Raji (cell line): Measurements from ENCODE around the gene TBCA.

ENCODE experiments used
- POLR2A ChIP-seq: IDR thresholded peaks from 2 replicates; pipeline ENCODE4 v1.6.1; 2011; ENCODE audit warnings: low read depth, low read length, control low read depth; ENCODE audit not compliant: insufficient read depth

The TBCA gene, protein sequence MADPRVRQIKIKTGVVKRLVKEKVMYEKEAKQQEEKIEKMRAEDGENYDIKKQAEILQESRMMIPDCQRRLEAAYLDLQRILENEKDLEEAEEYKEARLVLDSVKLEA

DNA sequence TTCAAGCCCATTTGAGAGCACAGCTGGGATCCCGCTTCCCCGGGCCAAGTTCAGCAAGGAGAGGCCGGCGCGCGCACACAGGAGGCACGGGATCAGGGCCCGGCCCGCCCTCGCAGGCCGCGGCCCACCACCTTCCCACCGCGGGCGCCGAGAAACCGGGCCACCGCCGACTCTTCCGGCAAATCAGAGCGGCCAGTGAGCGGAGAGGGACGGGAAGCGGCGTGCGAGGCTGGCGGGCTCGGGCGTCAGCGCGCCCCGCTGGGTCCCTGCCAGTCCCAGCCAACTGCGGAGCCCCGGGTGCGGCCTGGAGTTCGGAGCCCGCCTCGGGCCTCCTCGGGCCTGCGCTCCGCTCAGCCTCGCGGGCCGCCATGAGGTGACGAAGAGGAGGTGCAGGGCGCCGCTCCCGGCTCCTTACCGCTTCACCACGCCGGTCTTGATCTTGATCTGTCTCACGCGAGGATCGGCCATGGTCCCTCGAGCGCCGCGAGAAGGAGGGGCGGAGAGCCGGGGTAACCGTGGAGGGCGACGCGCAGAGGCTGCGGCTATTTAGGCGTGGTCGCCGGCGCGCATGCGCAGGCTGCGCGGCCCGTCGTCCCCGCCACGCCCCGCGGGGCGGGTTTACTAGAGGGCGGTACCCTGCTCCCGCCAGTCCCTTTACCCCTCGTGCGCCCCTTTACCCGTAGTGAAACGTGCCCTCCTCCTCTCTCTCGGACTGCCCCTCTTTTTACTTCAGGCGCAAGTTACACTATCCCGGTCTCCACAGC, at the start of gene TBCA:
Gene TBCA, minus strand, starts transcription at position 550 of the 764 bp plus-strand sequence. Its CDS starts 82 bp downstream, at position 468.
- peak; percentile 91 for TF ChIP-seq POLR2A

GRCh38 chr5:77824981-77825380, 48.8 kb upstream of the TBCA start:
- no peak for TF ChIP-seq POLR2A

DNA sequence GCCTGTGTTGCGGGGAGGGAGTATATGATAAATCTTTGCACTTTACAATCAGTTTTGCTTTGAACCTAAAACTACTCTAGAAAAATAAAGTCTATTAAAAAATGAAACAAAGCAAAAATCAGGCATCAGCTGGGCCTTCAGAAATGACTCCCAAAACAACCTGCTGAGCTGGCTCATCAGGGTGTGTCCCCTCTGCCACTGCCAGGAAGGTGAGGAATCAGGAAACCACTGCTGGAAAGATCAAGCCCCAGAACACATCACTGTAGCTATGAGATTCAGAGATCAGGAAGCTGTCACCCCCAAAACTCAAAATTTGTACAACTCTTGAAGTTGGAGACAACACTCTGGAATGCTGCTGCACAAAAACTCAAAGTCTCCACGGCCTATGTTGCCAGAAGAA, 40.5 kb upstream of the TBCA start:
- no peak for TF ChIP-seq POLR2A

- TF ChIP-seq POLR2A, result no peak
These were observed 36.9 kb upstream of the TBCA start for GRCh38 chr5:77812926-77813589.

- TF ChIP-seq POLR2A, result no peak
These were observed 30.2 kb upstream of the TBCA start for GRCh38 chr5:77806213-77806843.

GRCh38 chr5:77798456-77798855, 22.3 kb upstream of the TBCA start:
- no peak for TF ChIP-seq POLR2A

- no peak for TF ChIP-seq POLR2A
These were observed 21.0 kb upstream of the TBCA start for GRCh38 chr5:77797136-77797535.

- TF ChIP-seq POLR2A, result no peak
These were observed 19.7 kb upstream of the TBCA start for GRCh38 chr5:77795846-77796245.

DNA sequence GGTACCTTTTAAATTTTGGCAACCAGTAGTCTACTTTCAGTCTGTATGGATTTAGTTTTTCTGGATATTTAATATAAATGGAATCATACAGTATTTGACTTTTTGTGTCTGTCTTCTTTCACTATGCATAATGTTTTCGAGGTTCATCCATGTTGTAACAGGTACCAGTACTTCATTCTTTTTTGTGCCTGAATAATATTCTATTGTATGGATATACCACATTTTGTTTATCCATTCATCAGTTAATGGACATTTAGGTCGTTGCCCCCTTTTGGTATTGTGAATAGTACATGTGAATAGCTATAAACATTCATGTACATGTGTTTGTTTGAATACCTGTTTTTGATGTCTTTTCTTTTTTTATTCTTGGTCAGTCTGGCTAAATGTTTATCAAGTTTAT, 19.1 kb upstream of the TBCA start:
- no peak for TF ChIP-seq POLR2A

DNA sequence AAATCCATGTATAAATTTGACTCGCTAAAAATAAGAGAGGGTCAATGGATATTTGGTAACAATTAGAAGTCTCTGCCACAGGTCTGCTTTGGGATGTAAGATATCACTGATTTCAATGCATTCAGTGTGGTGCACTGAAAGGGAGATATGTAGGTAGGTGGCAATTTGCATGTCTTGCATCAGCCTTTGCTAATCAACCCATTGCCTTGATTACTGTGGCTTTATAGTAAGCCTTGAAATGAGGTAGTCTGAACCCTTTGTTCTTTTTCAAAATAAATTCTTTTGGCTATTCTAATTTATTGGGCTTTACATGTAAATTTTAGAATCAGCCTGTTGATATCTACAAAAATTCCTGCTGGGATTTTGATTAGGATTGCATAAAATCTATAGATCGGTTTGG, 15.8 kb upstream of the TBCA start:
- TF ChIP-seq POLR2A, result no peak

GRCh38 chr5:77791356-77791755, 15.2 kb upstream of the TBCA start:
- no peak for TF ChIP-seq POLR2A

DNA sequence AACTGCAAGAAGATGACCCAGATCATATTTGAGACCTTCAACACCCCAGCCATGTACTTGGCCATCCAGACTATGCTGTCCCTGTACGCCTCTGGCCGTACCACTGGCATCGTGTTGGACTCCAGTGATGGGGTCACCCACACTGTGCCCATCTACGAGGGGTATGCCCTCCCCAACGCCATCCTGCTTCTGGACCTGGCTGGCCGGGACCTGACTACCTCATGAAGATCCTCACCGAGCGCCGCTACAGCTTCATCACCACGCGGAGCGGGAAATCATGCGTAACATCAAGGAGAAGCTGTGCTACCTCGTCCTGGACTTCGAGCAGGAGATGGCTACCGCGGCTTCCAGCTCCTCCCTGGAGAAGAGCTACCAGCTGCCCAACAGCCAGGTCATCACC, 9.1 kb upstream of the TBCA start:
- no peak for TF ChIP-seq POLR2A

GRCh38 chr5:77784735-77785134, 8.6 kb upstream of the TBCA start:
- no peak for TF ChIP-seq POLR2A

- no peak for TF ChIP-seq POLR2A
These were observed 4.9 kb upstream of the TBCA start for GRCh38 chr5:77781076-77781475.

GRCh38 chr5:77778881-77779438, 2.8 kb upstream of the TBCA start:
- TF ChIP-seq POLR2A, result no peak

GRCh38 chr5:77778398-77778797, 2.3 kb upstream of the TBCA start:
- TF ChIP-seq POLR2A, result no peak

GRCh38 chr5:77777911-77778310, 1.8 kb upstream of the TBCA start:
- TF ChIP-seq POLR2A, result no peak
